Neuronal stem cell (in vitro differentiated cells): ENCODE data around the gene GPR3.
A peak's percentile ranks its signal among the peaks of the same experiment; 100 is the strongest.

Experiments used
- DNase-seq: peaks from one replicate; pipeline ENCODE4 v3.0.0-alpha.2; 2013; ENCODE audit warnings: low spot score
- H2AFZ ChIP-seq: one replicate; pipeline ENCODE4 v1.6.1; 2013; ENCODE audit warnings: mild to moderate bottlenecking, low read length, inconsistent platforms
- H2AK5ac ChIP-seq: 2 replicates; pipeline ENCODE4 v1.6.1; 2013; ENCODE audit warnings: low read depth, mild to moderate bottlenecking, inconsistent platforms, low read length, moderate library complexity, mixed read lengths
- H2BK120ac ChIP-seq: 2 replicates; pipeline ENCODE4 v1.6.1; 2013; ENCODE audit warnings: low read depth, mild to moderate bottlenecking, inconsistent platforms, low read length, moderate library complexity, mixed read lengths
- H2BK12ac ChIP-seq: one replicate; pipeline ENCODE4 v1.6.1; 2013; ENCODE audit warnings: low read length, inconsistent platforms
- H2BK15ac ChIP-seq: 2 replicates; pipeline ENCODE4 v1.6.1; 2013; ENCODE audit warnings: mild to moderate bottlenecking, low read length, inconsistent platforms, mixed read lengths
- H2BK5ac ChIP-seq: one replicate; pipeline ENCODE4 v1.6.1; 2013; ENCODE audit warnings: inconsistent platforms, mild to moderate bottlenecking, low read length, moderate library complexity
- H3K14ac ChIP-seq: one replicate; pipeline ENCODE4 v1.6.1; 2013; ENCODE audit warnings: low read length, inconsistent platforms
- H3K18ac ChIP-seq: 2 replicates; pipeline ENCODE4 v1.6.1; 2013; ENCODE audit warnings: low read length, inconsistent platforms
- H3K23ac ChIP-seq: 2 replicates; pipeline ENCODE4 v1.6.1; 2013; ENCODE audit warnings: low read depth, mild to moderate bottlenecking, mixed read lengths, low read length, inconsistent platforms; ENCODE audit not compliant: poor library complexity
- H3K27ac ChIP-seq: replicated peaks from 3 replicates; pipeline ENCODE4 v1.5.1; 2013; ENCODE audit warnings: low read length, inconsistent platforms
- H3K27me3 ChIP-seq, 3 experiments: 2 replicates each; pipeline ENCODE4 v1.6.1; 2013; ENCODE audit warnings: low read length in 3 of 3, mild to moderate bottlenecking in 2 of 3, inconsistent platforms in 1 of 3, low read depth in 1 of 3, mixed read lengths in 1 of 3, moderate library complexity in 1 of 3; ENCODE audit not compliant: control insufficient read depth in 3 of 3, insufficient read depth in 3 of 3
- H3K36me3 ChIP-seq, 2 donors: replicated peaks in 1 of 2; 2 replicates each; pipeline ENCODE4 v1.6.1; 2013; ENCODE audit warnings: low read length in 2 of 2; ENCODE audit not compliant: control insufficient read depth in 2 of 2, insufficient read depth in 2 of 2
- H3K4ac ChIP-seq: 2 replicates; pipeline ENCODE4 v1.6.1; 2013; ENCODE audit warnings: inconsistent platforms, mild to moderate bottlenecking, low read length, moderate library complexity
- H3K4me1 ChIP-seq, 2 donors: 1 replicate in 1 of 2; 2 replicates in 1 of 2; pipeline ENCODE4 v1.6.1; 2013; ENCODE audit warnings: low read length in 2 of 2, low read depth in 1 of 2; ENCODE audit not compliant: control insufficient read depth in 2 of 2, insufficient read depth in 1 of 2
- H3K4me2 ChIP-seq: one replicate; pipeline ENCODE4 v1.6.1; 2013; ENCODE audit warnings: mild to moderate bottlenecking, low read length, inconsistent platforms; ENCODE audit not compliant: insufficient read depth, poor library complexity, severe bottlenecking
- H3K4me3 ChIP-seq, 2 donors: 2 replicates each; pipeline ENCODE4 v1.5.1; 2013; ENCODE audit warnings: low read length in 2 of 2, mild to moderate bottlenecking in 2 of 2, inconsistent platforms in 1 of 2, moderate library complexity in 1 of 2
- H3K79me1 ChIP-seq: one replicate; pipeline ENCODE4 v1.6.1; 2013; ENCODE audit warnings: low read depth, mild to moderate bottlenecking, inconsistent platforms, low read length, moderate library complexity
- H3K9ac ChIP-seq: one replicate; pipeline ENCODE4 v1.6.1; 2013; ENCODE audit warnings: mild to moderate bottlenecking, low read depth, low read length, inconsistent platforms; ENCODE audit not compliant: poor library complexity
- H3K9me3 ChIP-seq, 2 donors: replicated peaks in 1 of 2; 2 replicates each; pipeline versions ENCODE3 to v1.6.1; 2013; ENCODE audit warnings: low read length in 2 of 2, mild to moderate bottlenecking in 2 of 2, inconsistent platforms in 1 of 2, low read depth in 1 of 2, mixed read lengths in 1 of 2, moderate library complexity in 1 of 2; ENCODE audit not compliant: control insufficient read depth in 2 of 2, insufficient read depth in 1 of 2
- H4K8ac ChIP-seq: one replicate; pipeline ENCODE4 v1.6.1; 2013; ENCODE audit warnings: low read depth, mild to moderate bottlenecking, inconsistent platforms, low read length, moderate library complexity
- H4K91ac ChIP-seq: one replicate; pipeline ENCODE4 v1.6.1; 2013; ENCODE audit warnings: low read length, low read depth, mild to moderate bottlenecking, inconsistent platforms; ENCODE audit not compliant: poor library complexity
- WGBS, 2 donors: extraction: QIAGEN DNeasy Blood & Tissue Kit; methylation state at CpG; one replicate each; pipeline ENCODE4 v1.1.7; 2013; ENCODE audit warnings: missing lambda C conversion rate in 2 of 2, mixed read lengths in 1 of 2; ENCODE audit not compliant: insufficient read length in 2 of 2, insufficient replicate concordance in 1 of 2; ENCODE audit errors: extremely low coverage in 2 of 2; 5-methylcytosine and 5-hydroxymethylcytosine counted together

Gene GPR3

DNA sequence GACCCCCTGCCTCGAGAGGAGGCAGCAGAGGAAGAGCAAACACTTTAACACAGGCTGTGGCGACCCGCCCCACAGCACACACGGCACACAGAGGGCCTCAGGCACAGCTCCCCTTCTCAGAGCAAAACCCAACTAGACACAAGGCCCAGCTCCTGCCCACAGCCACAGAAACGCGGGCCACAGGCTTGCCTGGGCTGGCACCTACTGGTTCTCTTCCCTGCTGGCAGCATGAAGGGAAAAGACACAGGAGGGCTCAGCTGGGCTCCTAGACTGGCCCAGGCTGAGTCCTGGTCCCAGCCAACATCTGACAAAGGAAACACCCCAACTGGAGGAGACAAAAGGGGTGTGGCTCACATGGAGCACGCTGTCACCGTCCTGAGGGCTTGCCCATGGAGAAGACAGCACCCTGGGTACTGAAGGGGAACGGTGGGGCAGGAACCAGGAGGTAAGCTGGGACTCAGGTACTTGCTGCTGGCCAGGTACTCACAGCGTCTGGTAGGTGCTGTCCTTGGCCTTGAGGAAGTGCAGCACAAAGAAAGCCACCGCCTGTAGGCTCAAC, 12.8 kb upstream of the GPR3 start:
- H4K8ac ChIP-seq, result no peak overlapping the region
- H3K18ac ChIP-seq, result peak overlapping the region; percentile 26
- no CpG with 5 or more reads among the region's 11 CpGs for WGBS, 2 donors
- H4K91ac ChIP-seq, result no peak overlapping the region
- H3K14ac ChIP-seq, result no peak overlapping the region
- no peak overlapping the region for H3K4me2 ChIP-seq
- H3K4ac ChIP-seq, result no peak overlapping the region
- peak overlapping the region; percentile 37 for H3K23ac ChIP-seq
- H2BK120ac ChIP-seq, result no peak overlapping the region
- H2AFZ ChIP-seq, result peak overlapping the region; percentile 21
- no peak for DNase-seq
- no peaks in the 10 kb centered on the region for H3K36me3 ChIP-seq
- no peaks in the 10 kb centered on the region for H3K9me3 ChIP-seq
- H3K4me3 ChIP-seq, result no peak overlapping the region
- H3K4me1 ChIP-seq, result peaks cover 0 to 5% of the 10 kb centered on the region in 2 donors
- H3K27me3 ChIP-seq, result peaks cover 0 to 43% (median 19%) of the 10 kb centered on the region in 3 experiments
- H3K9ac ChIP-seq, result no peak overlapping the region
- H3K79me1 ChIP-seq, result no peaks in the 10 kb centered on the region
- peak overlapping the region; percentile 11 for H2BK12ac ChIP-seq
- H3K27ac ChIP-seq, result no peak overlapping the region
- H2BK5ac ChIP-seq, result no peak overlapping the region
- peak overlapping the region; percentile 11 for H2BK15ac ChIP-seq
- peak overlapping the region; percentile 57 for H2AK5ac ChIP-seq

DNA sequence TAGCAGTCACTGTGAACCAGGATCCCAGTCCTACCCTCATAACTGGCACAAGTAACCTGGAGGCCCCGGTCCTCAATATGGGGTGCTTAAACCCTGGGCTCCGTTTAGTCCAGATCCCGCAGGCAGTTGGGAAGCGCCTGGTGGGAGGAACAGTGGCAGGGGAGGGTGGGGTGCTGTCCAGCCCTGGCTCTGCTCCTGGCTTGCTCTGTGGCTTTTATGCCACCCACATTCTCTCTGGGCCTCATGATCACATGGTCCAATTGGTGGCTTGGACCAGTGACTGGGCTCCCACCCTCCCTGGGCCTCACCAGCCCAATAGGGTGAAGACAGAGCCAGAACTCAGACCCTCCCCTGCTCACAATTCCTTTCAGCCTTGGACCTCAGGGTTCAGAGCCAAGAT, 12.2 kb upstream of the GPR3 start:
- H3K27ac ChIP-seq, result no peak overlapping the region
- H3K14ac ChIP-seq, result no peak overlapping the region
- no peaks in the 10 kb centered on the region for H3K9me3 ChIP-seq
- peak overlapping the region; percentile 11 for H2BK15ac ChIP-seq
- WGBS, 2 donors, result no CpG with 5 or more reads among the region's 4 CpGs
- no peak for DNase-seq
- peaks cover 0 to 43% (median 19%) of the 10 kb centered on the region in 3 experiments for H3K27me3 ChIP-seq
- no peak overlapping the region for H3K4ac ChIP-seq
- H3K4me3 ChIP-seq, result no peak overlapping the region
- H3K23ac ChIP-seq, result no peak overlapping the region
- no peak overlapping the region for H2BK5ac ChIP-seq
- no peak overlapping the region for H4K8ac ChIP-seq
- no peak overlapping the region for H2AK5ac ChIP-seq
- no peaks in the 10 kb centered on the region for H3K36me3 ChIP-seq
- no peak overlapping the region for H2AFZ ChIP-seq
- H3K9ac ChIP-seq, result no peak overlapping the region
- H3K4me1 ChIP-seq, result peaks cover 0 to 5% of the 10 kb centered on the region in 2 donors
- no peak overlapping the region for H3K18ac ChIP-seq
- no peak overlapping the region for H3K4me2 ChIP-seq
- no peak overlapping the region for H2BK12ac ChIP-seq
- no peak overlapping the region for H4K91ac ChIP-seq
- H3K79me1 ChIP-seq, result no peaks in the 10 kb centered on the region
- H2BK120ac ChIP-seq, result no peak overlapping the region

DNA sequence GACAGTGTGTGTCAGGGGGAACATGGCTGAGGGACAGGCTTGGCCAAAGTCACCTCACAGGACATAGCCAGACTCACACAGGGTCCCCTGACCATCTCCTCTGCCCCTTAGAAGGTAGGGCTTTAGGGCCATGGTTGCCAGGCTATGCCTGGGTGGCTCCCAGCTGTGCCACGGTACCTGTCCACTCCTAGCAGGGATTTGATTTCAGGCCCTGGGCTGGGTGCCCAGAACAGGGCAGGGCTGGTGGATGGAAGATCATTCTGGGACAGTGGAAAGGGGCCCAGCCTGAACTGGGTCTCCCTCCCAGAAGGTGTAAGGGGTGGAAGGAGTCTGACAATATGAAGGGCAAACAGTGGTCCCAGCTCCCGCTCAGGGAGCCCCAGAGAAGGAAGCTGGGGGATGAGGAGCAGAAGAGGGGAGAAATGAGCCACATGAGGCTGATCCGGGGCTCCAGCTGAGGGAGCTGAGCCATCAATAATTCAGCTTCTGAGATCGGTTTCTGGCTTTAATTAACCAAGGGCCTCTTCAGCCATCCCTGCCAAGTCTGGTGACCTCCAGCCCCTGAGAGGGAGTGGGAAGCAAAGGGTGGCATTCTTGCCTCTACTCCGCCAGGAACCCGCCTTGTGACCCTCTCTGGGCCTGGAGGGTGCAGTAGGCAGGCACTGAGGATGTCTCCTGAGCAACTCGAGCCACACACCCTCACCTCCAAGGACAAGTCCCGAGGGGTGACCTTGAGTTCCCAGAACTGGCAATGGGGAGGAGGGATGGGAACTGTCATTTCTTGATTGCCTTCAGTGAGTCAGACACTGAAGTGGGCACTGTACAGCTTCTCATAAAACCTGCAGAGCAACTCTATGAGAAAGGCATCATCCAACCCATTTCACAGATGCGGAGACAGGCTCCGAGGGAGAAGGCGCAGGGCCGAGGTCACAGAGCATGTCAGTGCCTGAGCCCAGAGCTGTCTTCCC, 11.4 kb upstream of the GPR3 start:
- Histone ChIP-seq H2AK5ac (no peak overlapping the region), H3K9ac (no peak overlapping the region), H3K23ac (no peak overlapping the region), H4K8ac (no peak overlapping the region), H3K14ac (no peak overlapping the region), H2BK120ac (no peak overlapping the region), H3K4me3 (no peak overlapping the region), H2BK15ac (no peak overlapping the region), H3K27me3 (peaks cover 0 to 43% (median 19%) of the 10 kb centered on the region in 3 experiments), H3K36me3 (no peaks in the 10 kb centered on the region), H3K79me1 (no peaks in the 10 kb centered on the region), H3K18ac (no peak overlapping the region), H3K4ac (no peak overlapping the region), H4K91ac (no peak overlapping the region), H3K9me3 (no peaks in the 10 kb centered on the region), H2BK5ac (no peak overlapping the region), H3K4me1 (peaks cover 0 to 5% of the 10 kb centered on the region in 2 donors), H3K4me2 (no peak overlapping the region), H2AFZ (no peak overlapping the region), H2BK12ac (no peak overlapping the region), H3K27ac (no peak overlapping the region)
- DNase-seq, result no peak
- WGBS, 2 donors, result no CpG with 5 or more reads among the region's 12 CpGs
